Airway epithelial cell (primary cell): ENCODE results near the gene TMEM170B. TPM values are rescaled to one million over a fixed set of nuclear protein-coding genes. Genes with fewer than 3 reads are reported as not detected.

Source experiments
- total RNA-seq: library from RNA; depleted of rRNA; stranded (reverse); fragments of >200 nt; gene quantifications from 2 replicates; pipeline ENCODE4 v1.2.3, GENCODE V29; 2015

Gene TMEM170B, protein sequence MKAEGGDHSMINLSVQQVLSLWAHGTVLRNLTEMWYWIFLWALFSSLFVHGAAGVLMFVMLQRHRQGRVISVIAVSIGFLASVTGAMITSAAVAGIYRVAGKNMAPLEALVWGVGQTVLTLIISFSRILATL
- 0.05 and 0.21 TPM in 2 replicates for total RNA-seq

GRCh38 chr6:11537229-11538051, at the start of gene TMEM170B:
TMEM170B (plus strand) TSS chr6:11537749; CDS start chr6:11538278, 529 bp downstream.

Other genes starting within 250 kb of the TMEM170B start
- gene ADTRP, start 241.1 kb downstream of the TMEM170B start, total RNA-seq: 1.3 and 1.8 TPM in 2 replicates